Type B pancreatic cell (in vitro differentiated cells): ENCODE measurements around the gene FAIM2. TPM values are rescaled to one million over a fixed set of nuclear protein-coding genes. Genes with fewer than 3 reads are reported as not detected.

Experiments used
- DNase-seq: peaks from one replicate; pipeline ENCODE4 v3.0.0; 2021; ENCODE audit warnings: mixed read lengths; ENCODE audit not compliant: unreplicated experiment; ENCODE audit errors: extremely low spot score
- H3K27ac Mint-ChIP-seq: 2 replicates; pipeline ENCODE4 v1.8.0; 2021; ENCODE audit warnings: mild to moderate bottlenecking, mixed read lengths
- H3K27me3 Mint-ChIP-seq: 2 replicates; pipeline ENCODE4 v1.8.0; 2021; ENCODE audit warnings: mixed read lengths
- H3K36me3 Mint-ChIP-seq: 2 replicates; pipeline ENCODE4 v1.8.0; 2021; ENCODE audit warnings: mixed read lengths
- H3K4me1 Mint-ChIP-seq: one replicate; pipeline ENCODE4 v1.8.0; 2021; ENCODE audit warnings: mixed read lengths; ENCODE audit not compliant: unreplicated experiment
- H3K4me3 Mint-ChIP-seq: 2 replicates; pipeline ENCODE4 v1.8.0; 2021; ENCODE audit warnings: mild to moderate bottlenecking, mixed read lengths
- H3K9me3 Mint-ChIP-seq: 2 replicates; pipeline ENCODE4 v1.8.0; 2021; ENCODE audit warnings: mixed read lengths
- total RNA-seq: library from RNA; stranded (reverse); gene quantifications from 2 replicates; pipeline ENCODE4 v1.2.1, GENCODE V29; 2021; ENCODE audit warnings: low replicate concordance
- TF ChIP-seq, protein P1 (sequence below): fragments of 200-600 bp; sonication (generic); conservative IDR thresholded peaks from 2 replicates; pipeline ENCODE4 v1.5.0; 2021; ENCODE audit warnings: antibody characterized with exemption, mild to moderate bottlenecking

FAIM2 gene
- total RNA-seq, 1 donor from 2014 or later = 1.7 TPM

GRCh38 chr12:49936925-49937324, 33.2 kb upstream of the FAIM2 start:
- Mint-ChIP-seq H3K9me3 (peaks cover 5% of the 10 kb centered on the region), H3K27me3 (no peaks in the 10 kb centered on the region), H3K4me3 (no peak overlapping the region), H3K36me3 (no peaks in the 10 kb centered on the region), H3K27ac (no peak overlapping the region), H3K4me1 (peaks cover 16% of the 10 kb centered on the region)
- TF ChIP-seq, protein P1, sequence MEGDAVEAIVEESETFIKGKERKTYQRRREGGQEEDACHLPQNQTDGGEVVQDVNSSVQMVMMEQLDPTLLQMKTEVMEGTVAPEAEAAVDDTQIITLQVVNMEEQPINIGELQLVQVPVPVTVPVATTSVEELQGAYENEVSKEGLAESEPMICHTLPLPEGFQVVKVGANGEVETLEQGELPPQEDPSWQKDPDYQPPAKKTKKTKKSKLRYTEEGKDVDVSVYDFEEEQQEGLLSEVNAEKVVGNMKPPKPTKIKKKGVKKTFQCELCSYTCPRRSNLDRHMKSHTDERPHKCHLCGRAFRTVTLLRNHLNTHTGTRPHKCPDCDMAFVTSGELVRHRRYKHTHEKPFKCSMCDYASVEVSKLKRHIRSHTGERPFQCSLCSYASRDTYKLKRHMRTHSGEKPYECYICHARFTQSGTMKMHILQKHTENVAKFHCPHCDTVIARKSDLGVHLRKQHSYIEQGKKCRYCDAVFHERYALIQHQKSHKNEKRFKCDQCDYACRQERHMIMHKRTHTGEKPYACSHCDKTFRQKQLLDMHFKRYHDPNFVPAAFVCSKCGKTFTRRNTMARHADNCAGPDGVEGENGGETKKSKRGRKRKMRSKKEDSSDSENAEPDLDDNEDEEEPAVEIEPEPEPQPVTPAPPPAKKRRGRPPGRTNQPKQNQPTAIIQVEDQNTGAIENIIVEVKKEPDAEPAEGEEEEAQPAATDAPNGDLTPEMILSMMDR = no peak
- DNase-seq = no peak

GRCh38 chr12:49934505-49934904, 30.8 kb upstream of the FAIM2 start:
- H3K4me3 Mint-ChIP-seq = no peak overlapping the region
- H3K9me3 Mint-ChIP-seq = peaks cover 5% of the 10 kb centered on the region
- peaks cover 3% of the 10 kb centered on the region for H3K27me3 Mint-ChIP-seq
- DNase-seq = no peak
- TF ChIP-seq, protein P1 = no peak
- H3K27ac Mint-ChIP-seq = no peak overlapping the region
- H3K4me1 Mint-ChIP-seq = peaks cover 8% of the 10 kb centered on the region
- no peaks in the 10 kb centered on the region for H3K36me3 Mint-ChIP-seq

DNA sequence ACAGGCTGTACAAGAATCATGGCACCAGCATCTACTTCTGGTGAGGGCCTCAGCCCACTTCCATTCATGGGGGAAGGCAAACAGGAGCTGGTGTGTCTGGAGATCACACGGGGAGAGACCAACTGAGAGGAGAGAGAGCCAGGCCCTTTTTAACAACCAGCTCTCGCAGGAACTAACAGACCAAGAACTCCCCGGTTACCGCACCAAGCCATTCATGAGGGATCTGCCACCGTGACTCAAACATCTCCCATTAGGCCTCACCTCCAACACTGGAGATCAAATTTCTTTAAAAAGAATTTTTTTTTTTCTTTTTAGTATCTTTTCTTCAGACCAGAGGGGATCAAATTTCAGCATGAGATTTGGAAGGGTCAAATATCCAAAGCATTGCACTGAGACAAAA, 30.1 kb upstream of the FAIM2 start:
- no peak overlapping the region for H3K27ac Mint-ChIP-seq
- DNase-seq = no peak
- H3K36me3 Mint-ChIP-seq = no peaks in the 10 kb centered on the region

GRCh38 chr12:49932533-49933130, 28.9 kb upstream of the FAIM2 start:
- Mint-ChIP-seq H3K4me1 (peaks cover 8% of the 10 kb centered on the region), H3K4me3 (no peak overlapping the region)

More for the DNA sequence above, 30.1 kb upstream of the FAIM2 start:
- TF ChIP-seq, protein P1 = no peak
- Mint-ChIP-seq H3K27me3 (peaks cover 3% of the 10 kb centered on the region), H3K4me1 (peaks cover 8% of the 10 kb centered on the region), H3K9me3 (peaks cover 5% of the 10 kb centered on the region), H3K4me3 (no peak overlapping the region)

DNA sequence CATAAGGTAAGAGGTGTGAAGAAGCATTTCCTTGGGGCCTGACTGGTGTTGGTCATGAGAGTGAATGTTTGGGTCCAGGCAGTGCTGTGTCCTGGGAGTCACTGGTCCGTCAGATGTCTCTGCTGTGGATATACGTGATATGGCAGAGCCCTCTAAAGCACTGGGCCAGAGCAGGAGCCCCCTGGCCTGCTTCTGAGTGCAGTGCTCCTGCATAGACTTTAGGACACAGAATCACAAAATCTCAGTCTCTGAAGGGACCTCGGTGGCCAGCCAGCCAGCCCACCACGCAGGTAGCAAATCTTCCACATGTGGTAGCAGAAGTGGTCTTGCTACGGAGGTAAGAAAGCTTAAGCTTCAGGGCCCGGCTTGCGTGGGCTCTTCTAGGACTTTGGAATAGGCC, 28.3 kb upstream of the FAIM2 start:
- TF ChIP-seq, protein P1 = no peak
- H3K36me3 Mint-ChIP-seq = no peaks in the 10 kb centered on the region
- H3K4me1 Mint-ChIP-seq = peaks cover 8% of the 10 kb centered on the region
- no peak overlapping the region for H3K27ac Mint-ChIP-seq
- no peak overlapping the region for H3K4me3 Mint-ChIP-seq
- H3K27me3 Mint-ChIP-seq = peaks cover 6% of the 10 kb centered on the region
- peaks cover 5% of the 10 kb centered on the region for H3K9me3 Mint-ChIP-seq
- DNase-seq = no peak

More at GRCh38 chr12:49932533-49933130, 28.9 kb upstream of the FAIM2 start:
- Mint-ChIP-seq H3K36me3 (no peaks in the 10 kb centered on the region), H3K27ac (no peak overlapping the region), H3K27me3 (peaks cover 6% of the 10 kb centered on the region), H3K9me3 (peaks cover 5% of the 10 kb centered on the region)
- TF ChIP-seq, protein P1 = no peak
- DNase-seq = no peak
